GM18907 (cell line): Measurements from ENCODE around the gene RUBCNL.

Experiments
- ATAC-seq: cut with Tn5 transposase; IDR thresholded peaks from one replicate; pipeline ENCODE4 v1.9.1; 2021; ENCODE audit warnings: mild to moderate bottlenecking, moderate library complexity; ENCODE audit not compliant: unreplicated experiment

RUBCNL gene

GRCh38 chr13:46342538-46342937 is 44.5 kb downstream of the RUBCNL start:
- ATAC-seq, result no peak

DNA sequence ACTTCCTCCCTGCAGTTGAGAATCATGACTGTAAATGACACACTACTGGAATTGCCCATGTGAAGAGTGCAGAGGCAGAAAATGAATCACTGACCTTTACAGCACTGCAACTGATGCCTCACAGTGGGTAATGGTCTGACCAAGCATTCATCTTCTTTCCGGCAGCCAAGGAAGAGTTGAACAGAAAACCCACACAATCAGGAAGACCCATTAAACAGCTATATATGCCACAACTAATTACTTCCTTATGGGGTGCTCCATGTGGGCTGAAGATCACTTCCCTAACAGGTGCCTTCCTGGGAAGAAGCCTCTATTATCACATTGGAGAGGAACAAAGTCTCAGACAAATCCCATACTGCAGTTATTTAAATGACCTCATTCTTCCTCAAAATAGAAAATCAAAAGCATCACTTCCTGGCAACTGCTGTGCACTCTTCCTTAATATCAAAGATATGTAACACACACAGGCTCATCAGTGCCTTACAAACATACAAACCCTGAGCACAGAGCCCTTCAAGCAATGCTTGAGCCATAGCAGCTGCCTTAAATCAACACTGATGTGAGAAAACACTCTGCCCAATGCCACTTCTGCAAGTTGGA is 45.8 kb downstream of the RUBCNL start:
- ATAC-seq, result peak; percentile 86

GRCh38 chr13:46340631-46341111 is 46.4 kb downstream of the RUBCNL start:
- ATAC-seq, result no peak

GRCh38 chr13:46340011-46340410 is 47.0 kb downstream of the RUBCNL start:
- ATAC-seq, result no peak

GRCh38 chr13:46339035-46339666 is 47.9 kb downstream of the RUBCNL start:
- no peak for ATAC-seq

DNA sequence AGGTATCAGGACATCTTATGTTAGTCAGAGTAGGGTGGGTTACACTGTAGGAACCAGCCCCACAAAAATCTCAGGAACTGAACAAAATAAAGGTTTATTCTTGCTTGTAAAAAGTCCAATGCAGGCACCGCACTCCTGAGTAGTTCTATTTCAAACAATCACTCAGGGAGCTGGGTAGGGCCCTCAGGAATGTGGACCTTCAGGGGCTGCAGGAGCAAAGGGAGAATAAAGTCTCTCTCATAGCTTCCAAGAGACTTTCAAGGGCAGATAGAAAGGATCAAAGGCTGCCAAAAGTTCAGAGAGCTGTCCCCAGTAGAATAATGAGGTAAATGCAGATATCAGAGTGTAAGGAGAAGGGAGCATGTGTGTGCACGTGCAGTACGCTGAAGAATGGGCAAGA is 49.4 kb downstream of the RUBCNL start:
- no peak for ATAC-seq

DNA sequence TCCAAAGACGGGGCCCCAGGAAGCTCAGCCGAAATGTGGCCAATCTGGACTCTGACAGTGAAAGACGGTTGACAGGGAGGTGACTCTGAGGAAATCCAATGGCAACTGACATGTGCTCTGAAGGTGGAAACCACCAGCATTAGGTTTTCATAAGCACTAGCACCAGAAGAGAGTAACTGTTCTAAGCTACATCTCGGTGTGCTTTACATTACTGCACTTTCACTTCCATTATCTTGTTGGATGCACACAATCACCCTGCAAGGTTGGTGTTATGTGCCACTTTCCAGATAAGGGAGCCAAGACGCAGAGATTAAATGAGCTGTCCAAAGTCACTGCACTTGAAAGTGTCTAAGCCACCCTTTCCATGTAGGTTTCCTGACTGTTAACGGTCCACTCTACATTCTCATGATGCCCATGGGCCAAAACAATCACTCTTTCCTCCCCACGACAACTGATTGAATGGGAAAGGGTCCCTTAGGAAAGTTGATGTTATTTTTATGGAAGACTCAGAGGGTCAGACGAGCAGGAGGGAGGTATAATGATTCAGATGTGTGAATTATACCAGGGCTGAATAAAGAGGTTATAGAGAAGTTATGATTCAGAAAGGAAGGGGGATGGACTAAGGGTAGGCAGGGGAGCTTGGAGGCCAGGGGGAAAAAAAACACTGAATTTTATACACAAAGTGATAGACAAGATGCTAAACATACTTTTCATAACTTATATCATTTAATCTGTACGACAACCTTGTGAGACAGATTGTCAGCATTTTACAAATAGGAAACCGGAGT is 52.8 kb downstream of the RUBCNL start:
- no peak for ATAC-seq

DNA sequence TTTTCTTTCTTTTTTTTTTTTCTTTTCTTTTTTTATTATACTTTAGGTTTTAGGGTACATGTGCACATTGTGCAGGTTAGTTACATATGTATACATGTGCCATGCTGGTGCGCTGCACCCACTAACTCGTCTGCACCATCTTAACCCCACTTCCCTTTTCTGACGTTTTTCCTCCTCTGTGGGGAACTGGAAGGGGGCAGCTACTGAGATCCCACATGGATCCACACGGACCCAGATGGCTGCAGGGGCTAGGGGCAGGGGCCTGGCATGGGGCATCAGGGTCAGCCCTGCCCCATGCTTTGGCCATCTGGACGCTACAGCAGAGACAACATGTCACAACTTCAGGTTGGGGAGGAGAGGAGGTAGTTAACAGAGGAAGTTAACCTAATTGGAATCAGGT is 54.3 kb downstream of the RUBCNL start:
- ATAC-seq, result no peak

- ATAC-seq, result no peak
Measured at GRCh38 chr13:46329624-46330023, 57.4 kb downstream of the RUBCNL start.

GRCh38 chr13:46327246-46327645 is 59.8 kb downstream of the RUBCNL start:
- no peak for ATAC-seq

GRCh38 chr13:46324976-46325375 is 62.1 kb downstream of the RUBCNL start:
- ATAC-seq, result no peak

GRCh38 chr13:46321494-46322225 is 65.4 kb downstream of the RUBCNL start:
- no peak for ATAC-seq

DNA sequence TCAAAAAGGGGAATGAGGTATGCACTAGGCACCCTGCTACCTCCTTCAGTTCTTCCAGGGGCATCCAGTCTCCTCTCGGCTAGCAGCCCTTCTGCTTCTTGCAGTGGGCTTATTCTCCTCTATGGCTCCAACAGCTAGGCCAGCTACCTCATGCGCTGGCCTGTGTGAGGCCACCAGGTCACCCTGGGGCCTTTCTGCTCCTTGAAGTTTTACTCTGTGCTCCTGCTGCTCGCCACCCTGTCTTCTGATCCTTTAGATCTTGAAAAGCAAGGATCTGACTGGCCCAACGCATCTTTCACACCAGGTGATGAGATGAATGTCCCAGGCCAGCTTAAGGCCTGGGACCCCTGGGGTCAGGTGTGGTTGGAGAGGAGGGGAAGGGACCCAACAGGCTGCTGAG is 66.2 kb downstream of the RUBCNL start:
- no peak for ATAC-seq

DNA sequence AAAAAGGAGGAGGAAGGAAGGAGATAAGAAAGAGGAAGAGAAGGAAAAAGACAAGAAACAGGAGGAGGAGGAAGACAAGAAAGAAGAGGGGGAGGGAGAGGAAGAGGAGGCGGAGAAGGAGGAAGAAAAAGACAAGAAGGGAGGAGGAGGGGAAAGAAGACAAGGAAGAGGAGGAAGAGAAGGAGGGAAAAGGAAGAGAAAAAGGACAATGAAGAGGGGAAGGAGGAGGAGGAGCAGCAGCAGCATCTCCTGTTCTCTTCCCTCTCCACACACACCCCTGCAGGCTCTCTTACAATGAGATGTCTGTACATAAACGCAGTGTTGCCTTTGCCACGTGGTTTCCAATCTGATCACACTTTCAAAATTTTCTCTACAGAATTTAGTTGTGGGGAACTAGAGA is 66.6 kb downstream of the RUBCNL start:
- no peak for ATAC-seq

- ATAC-seq, result no peak
Measured at GRCh38 chr13:46318986-46319385, 68.1 kb downstream of the RUBCNL start.

- ATAC-seq, result no peak
Measured at GRCh38 chr13:46317120-46317519, 69.9 kb downstream of the RUBCNL start.

- no peak for ATAC-seq
Measured at GRCh38 chr13:46315491-46316075, 71.5 kb downstream of the RUBCNL start.

DNA sequence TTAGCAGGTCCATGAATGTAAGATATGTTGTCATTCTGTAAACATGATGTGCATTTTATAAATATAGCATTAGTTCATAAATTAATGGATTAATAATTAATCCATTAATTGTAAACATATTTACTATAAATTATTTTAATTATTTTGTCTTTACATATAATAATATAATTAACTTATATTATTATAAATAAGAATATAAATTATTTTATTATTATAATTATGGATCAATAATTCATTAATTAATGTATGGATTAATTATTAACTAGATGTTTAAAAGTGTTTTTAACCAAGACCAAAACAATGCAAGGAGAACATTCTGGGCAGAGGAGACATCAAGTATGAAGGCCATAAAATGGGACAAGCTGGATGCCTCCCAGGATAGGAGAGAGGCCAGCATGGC is 72.0 kb downstream of the RUBCNL start:
- no peak for ATAC-seq

- no peak for ATAC-seq
Measured at GRCh38 chr13:46314587-46314986, 72.5 kb downstream of the RUBCNL start.

GRCh38 chr13:46313432-46314257 is 73.4 kb downstream of the RUBCNL start:
- ATAC-seq, result no peak
